ENCODE results near the gene TRIP12.
"Not testable (repeated sequence)": the region's sequence is repeated elsewhere in the genome, so short reads cannot be mapped to it uniquely, and the experiment has no call there.

TRIP12 gene

GRCh38 chr2:229731363-229731762 is 190.4 kb downstream of the TRIP12 start:
- TF ChIP-seq, protein P1, sequence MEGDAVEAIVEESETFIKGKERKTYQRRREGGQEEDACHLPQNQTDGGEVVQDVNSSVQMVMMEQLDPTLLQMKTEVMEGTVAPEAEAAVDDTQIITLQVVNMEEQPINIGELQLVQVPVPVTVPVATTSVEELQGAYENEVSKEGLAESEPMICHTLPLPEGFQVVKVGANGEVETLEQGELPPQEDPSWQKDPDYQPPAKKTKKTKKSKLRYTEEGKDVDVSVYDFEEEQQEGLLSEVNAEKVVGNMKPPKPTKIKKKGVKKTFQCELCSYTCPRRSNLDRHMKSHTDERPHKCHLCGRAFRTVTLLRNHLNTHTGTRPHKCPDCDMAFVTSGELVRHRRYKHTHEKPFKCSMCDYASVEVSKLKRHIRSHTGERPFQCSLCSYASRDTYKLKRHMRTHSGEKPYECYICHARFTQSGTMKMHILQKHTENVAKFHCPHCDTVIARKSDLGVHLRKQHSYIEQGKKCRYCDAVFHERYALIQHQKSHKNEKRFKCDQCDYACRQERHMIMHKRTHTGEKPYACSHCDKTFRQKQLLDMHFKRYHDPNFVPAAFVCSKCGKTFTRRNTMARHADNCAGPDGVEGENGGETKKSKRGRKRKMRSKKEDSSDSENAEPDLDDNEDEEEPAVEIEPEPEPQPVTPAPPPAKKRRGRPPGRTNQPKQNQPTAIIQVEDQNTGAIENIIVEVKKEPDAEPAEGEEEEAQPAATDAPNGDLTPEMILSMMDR (IDR thresholded peaks at IDR 0.05; ENCODE audit: low read depth, low read length) = no peak
- in situ Hi-C loops (cut with HindIII; ENCODE audit: low sequenced_read_pairs) = no loop called here
- no peak for DNase-seq (ENCODE audit: low read depth, low spot score)
- H3K4me3 ChIP-seq (ENCODE audit: low read depth, low read length) = no peak overlapping the region

- in situ Hi-C loops (cut with HindIII; ENCODE audit: low sequenced_read_pairs) = no loop called here
- TF ChIP-seq, protein P1 (IDR thresholded peaks at IDR 0.05; ENCODE audit: low read depth, low read length) = no peak
- no peak for DNase-seq (ENCODE audit: low read depth, low spot score)
- no peak overlapping the region for H3K4me3 ChIP-seq (ENCODE audit: low read depth, low read length)
Measured at GRCh38 chr2:229728370-229728769, 193.4 kb downstream of the TRIP12 start.

- no peak for DNase-seq (ENCODE audit: low read depth, low spot score)
- TF ChIP-seq, protein P1 (IDR thresholded peaks at IDR 0.05; ENCODE audit: low read depth, low read length) = no peak
- no peak overlapping the region for H3K4me3 ChIP-seq (ENCODE audit: low read depth, low read length)
- in situ Hi-C loops (cut with HindIII; ENCODE audit: low sequenced_read_pairs) = no loop called here
Measured at GRCh38 chr2:229726643-229727042, 195.2 kb downstream of the TRIP12 start.

DNA sequence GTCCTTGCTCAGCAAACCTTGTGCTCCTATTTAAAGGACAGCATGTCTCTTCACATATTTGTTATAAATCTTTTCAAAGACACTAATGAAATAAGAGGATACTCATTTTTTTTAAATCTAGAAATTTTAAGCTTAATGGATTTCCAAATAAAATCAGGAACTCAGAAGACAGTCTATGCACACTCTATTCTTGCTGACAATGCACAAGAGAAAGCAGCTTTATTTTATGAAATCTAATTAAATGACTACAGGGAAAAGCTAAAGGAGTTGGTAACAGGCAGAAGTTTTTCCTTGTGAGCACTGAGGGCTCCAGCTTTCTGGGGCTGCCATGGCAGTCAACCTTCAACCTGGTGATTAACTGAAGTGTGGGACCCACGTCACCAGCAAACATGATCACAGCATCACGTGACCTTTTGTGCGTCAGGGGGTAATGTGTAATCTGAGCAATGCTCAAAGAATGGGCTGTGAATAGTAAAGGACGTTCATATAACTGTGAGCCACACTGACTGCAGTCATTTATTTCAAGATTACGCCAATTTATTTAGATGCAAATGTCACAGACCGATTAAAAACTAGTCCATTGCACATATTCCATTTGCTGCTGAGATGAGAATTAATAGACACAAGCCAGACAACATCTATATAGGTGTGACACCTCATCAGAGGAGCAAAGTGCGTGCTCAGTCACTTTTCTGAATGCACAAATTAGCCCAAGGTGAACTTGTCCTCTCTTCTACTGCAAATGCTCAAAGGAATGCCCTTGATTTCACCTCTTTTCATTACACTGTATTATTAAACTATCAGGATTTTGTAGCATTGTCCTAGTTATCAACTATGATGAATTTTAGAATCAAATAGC is 195.9 kb downstream of the TRIP12 start:
- in situ Hi-C loops (cut with HindIII; ENCODE audit: low sequenced_read_pairs) = no loop called here
- TF ChIP-seq, protein P1 (IDR thresholded peaks at IDR 0.05; ENCODE audit: low read depth, low read length) = no peak
- DNase-seq (ENCODE audit: low read depth, low spot score) = peak; percentile 89
- no peak overlapping the region for H3K4me3 ChIP-seq (ENCODE audit: low read depth, low read length)

DNA sequence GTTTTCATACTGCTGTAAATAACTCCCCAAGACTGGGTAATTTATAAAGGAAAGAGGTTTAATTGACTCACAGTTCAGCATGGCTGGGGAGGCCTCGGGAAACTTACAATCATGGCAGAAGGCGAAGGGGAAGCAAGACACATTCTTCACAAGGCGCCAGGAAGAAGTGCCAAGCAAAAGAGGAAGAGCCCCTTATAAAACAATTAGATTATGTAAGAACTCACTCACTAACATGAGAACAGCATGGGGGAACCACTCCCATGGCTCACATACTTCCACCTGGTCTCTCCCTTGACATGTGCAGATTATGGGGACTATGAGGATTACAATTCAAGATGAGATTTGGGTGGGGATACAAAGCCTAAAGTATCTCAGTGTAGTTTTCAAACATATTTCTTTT is 198.6 kb downstream of the TRIP12 start:
- H3K4me3 ChIP-seq (ENCODE audit: low read depth, low read length); DNase-seq (ENCODE audit: low read depth, low spot score); in situ Hi-C loops (cut with HindIII; ENCODE audit: low sequenced_read_pairs): not testable (repeated sequence)

DNA sequence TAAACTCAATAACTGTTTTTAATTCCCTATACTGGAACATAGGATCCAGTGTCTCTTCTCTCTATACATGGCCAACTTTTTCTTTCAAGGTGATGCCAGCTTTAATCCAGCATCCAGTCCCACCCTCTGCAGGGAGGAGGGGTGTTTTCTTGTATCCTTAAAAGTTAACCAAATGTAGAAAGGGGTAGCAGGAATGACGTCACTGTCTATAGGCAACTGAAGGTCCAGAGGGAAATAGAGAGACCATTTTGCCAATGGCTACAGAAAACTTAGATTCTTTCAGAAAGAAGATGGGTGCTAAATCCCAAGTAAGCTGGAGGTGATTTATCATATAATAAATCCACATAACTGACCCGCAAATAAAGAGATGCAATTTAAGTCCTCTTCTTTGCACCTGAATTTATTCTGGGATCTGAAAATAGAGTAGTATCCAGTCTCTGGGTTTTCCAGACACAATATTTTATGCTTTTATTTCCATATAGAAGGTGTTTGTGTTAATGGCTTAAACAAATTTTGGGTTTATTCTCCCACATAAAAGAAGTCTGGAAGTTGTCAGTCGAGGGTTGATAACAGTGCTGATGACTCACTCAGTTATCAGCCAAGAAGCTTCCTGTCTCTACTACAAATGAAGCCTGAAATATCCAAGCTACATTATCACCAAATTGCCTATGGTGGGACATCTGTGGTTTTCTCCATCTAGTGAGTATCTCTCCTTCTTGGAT is 201.7 kb downstream of the TRIP12 start:
- no peak overlapping the region for H3K4me3 ChIP-seq (ENCODE audit: low read depth, low read length)
- TF ChIP-seq, protein P1 (IDR thresholded peaks at IDR 0.05; ENCODE audit: low read depth, low read length) = no peak
- in situ Hi-C loops (cut with HindIII; ENCODE audit: low sequenced_read_pairs) = no loop called here
- DNase-seq (ENCODE audit: low read depth, low spot score) = no peak

GRCh38 chr2:229718057-229718456 is 203.8 kb downstream of the TRIP12 start:
- TF ChIP-seq, protein P1 (IDR thresholded peaks at IDR 0.05; ENCODE audit: low read depth, low read length) = no peak
- H3K4me3 ChIP-seq (ENCODE audit: low read depth, low read length) = no peak overlapping the region
- in situ Hi-C loops (cut with HindIII; ENCODE audit: low sequenced_read_pairs) = no loop called here
- DNase-seq (ENCODE audit: low read depth, low spot score) = no peak

All from astrocyte of the spinal cord (primary cell).